Measurements from ENCODE around the gene YIF1B. TPM values are rescaled to one million over a fixed set of nuclear protein-coding genes. Genes with fewer than 3 reads are reported as not detected.

The YIF1B gene
- total and polyA plus RNA-seq, 4 donors: 22.0 to 107 (median 53.7) TPM

DNA sequence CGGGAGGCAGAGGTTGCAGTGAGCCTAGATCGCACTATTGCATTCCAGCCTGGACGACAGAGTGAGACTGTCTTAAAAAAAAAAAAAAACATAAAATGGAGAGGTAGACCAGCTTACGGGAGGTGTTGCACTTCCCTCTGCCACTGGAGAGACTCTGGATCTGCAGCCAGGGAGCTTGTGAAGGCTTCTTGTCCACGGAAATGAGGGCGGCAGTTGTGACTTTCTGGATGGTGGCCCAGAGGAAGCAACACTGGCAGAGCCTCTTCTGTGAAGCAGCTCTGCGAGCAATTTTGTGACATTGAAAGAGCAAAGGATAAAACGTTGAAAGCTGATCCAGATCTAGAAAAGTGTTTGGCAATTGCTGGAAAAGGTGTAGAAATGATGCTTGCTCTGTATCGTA, 41.0 kb downstream of the YIF1B start:
- no peak for ATAC-seq (ENCODE audit: insufficient read depth, low FRiP score)
- Histone ChIP-seq H3K27me3 (ENCODE audit: control insufficient read depth in 3 of 3, insufficient read depth in 3 of 3, low read length in 2 of 3) (no peaks in the 10 kb centered on the region), H3K27ac (ENCODE audit: low read depth in 1 of 2, low read length in 1 of 2) (peak overlapping the region in 1 of 2 donors; percentile 10), H3K9me3 (ENCODE audit: control insufficient read depth in 4 of 4, insufficient read depth in 3 of 4, low read length in 3 of 4) (no peaks in the 10 kb centered on the region), H3K36me3 (ENCODE audit: control insufficient read depth in 4 of 4, insufficient read depth in 4 of 4, low read length in 4 of 4) (no peaks in the 10 kb centered on the region), H3K4me1 (ENCODE audit: control insufficient read depth in 5 of 5, insufficient read depth in 5 of 5, low read length in 5 of 5) (peaks cover 6 to 40% (median 14%) of the 10 kb centered on the region in 5 donors), H3K4me3 (no peak overlapping the region), H3K9ac (ENCODE audit: insufficient read depth in 1 of 2, low read length in 2 of 2) (peak overlapping the region in 1 of 2 donors; percentile 71)
- no peak for TF ChIP-seq CTCF (IDR thresholded peaks at IDR 0.05; ENCODE audit: control extremely low read depth, extremely low read depth)
- DNase-seq: peak; percentile 62 to 82 (median 65)
- WGBS, 2 donors: 20 to 63% methylated on average over 9 of the region's 9 CpGs

GRCh38 chr19:38273499-38273898, 42.2 kb downstream of the YIF1B start:
- Histone ChIP-seq H3K9ac (ENCODE audit: insufficient read depth in 1 of 2, low read length in 2 of 2) (no peak overlapping the region), H3K36me3 (ENCODE audit: control insufficient read depth in 4 of 4, insufficient read depth in 4 of 4, low read length in 4 of 4) (no peaks in the 10 kb centered on the region), H3K27ac (ENCODE audit: low read depth in 1 of 2, low read length in 1 of 2) (no peak overlapping the region), H3K27me3 (ENCODE audit: control insufficient read depth in 3 of 3, insufficient read depth in 3 of 3, low read length in 2 of 3) (no peaks in the 10 kb centered on the region), H3K9me3 (ENCODE audit: control insufficient read depth in 4 of 4, insufficient read depth in 3 of 4, low read length in 3 of 4) (no peaks in the 10 kb centered on the region), H3K4me3 (no peak overlapping the region), H3K4me1 (ENCODE audit: control insufficient read depth in 5 of 5, insufficient read depth in 5 of 5, low read length in 5 of 5) (peaks cover 6 to 38% (median 18%) of the 10 kb centered on the region in 5 donors)
- TF ChIP-seq CTCF (IDR thresholded peaks at IDR 0.05; ENCODE audit: control extremely low read depth, extremely low read depth): no peak
- ATAC-seq (ENCODE audit: insufficient read depth, low FRiP score) (no peak), DNase-seq (no peak)
- 69 to 81% methylated on average over 2 of the region's 2 CpGs for WGBS, 2 donors

DNA sequence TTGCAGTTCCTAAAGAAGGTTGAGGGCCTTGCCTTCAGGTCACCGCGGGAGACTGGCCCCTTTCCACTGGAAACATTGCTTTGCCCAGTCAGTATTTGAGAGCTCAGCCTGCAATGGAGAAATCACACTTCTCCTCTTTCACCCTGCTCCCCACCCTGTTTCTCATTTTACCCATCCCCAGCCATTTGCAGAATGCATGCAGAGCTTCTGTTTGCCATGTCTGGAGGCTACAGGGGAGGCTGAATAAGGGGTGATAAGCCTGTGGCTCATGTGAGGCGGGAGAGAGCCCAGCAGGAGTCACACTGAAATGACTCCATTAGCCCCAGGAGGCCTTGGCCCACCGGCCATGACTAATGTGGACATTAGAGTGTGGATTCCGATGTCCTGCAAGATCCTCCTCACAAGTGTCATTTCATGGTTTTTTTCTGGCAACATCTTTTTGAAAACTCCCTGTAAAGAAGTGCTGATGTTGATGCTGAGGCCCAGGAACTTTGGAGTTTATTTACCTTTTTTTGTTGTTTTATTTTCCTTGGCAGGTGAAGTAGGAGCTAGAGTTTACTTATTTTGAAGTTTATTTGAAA, 45.1 kb downstream of the YIF1B start:
- peaks cover 0 to 25% (median 13%) of the 10 kb centered on the region in 5 donors for H3K4me1 ChIP-seq (ENCODE audit: control insufficient read depth in 5 of 5, insufficient read depth in 5 of 5, low read length in 5 of 5)
- no peak for DNase-seq

More for the DNA sequence above, 45.1 kb downstream of the YIF1B start:
- Histone ChIP-seq H3K27ac (ENCODE audit: low read depth in 1 of 2, low read length in 1 of 2) (peak overlapping the region in 1 of 2 donors; percentile 62), H3K9ac (ENCODE audit: insufficient read depth in 1 of 2, low read length in 2 of 2) (peak overlapping the region in 1 of 2 donors; percentile 68), H3K4me3 (no peak overlapping the region), H3K36me3 (ENCODE audit: control insufficient read depth in 4 of 4, insufficient read depth in 4 of 4, low read length in 4 of 4) (no peaks in the 10 kb centered on the region), H3K9me3 (ENCODE audit: control insufficient read depth in 4 of 4, insufficient read depth in 3 of 4, low read length in 3 of 4) (no peaks in the 10 kb centered on the region), H3K27me3 (ENCODE audit: control insufficient read depth in 3 of 3, insufficient read depth in 3 of 3, low read length in 2 of 3) (no peaks in the 10 kb centered on the region)
- no peak for ATAC-seq (ENCODE audit: insufficient read depth, low FRiP score)
- no peak for TF ChIP-seq CTCF (IDR thresholded peaks at IDR 0.05; ENCODE audit: control extremely low read depth, extremely low read depth)
- WGBS, 2 donors: 68 to 86% methylated on average over 5 of the region's 5 CpGs

Data from lung (tissue), 12 donors.